CMK (cell line): ENCODE data around the gene PTPN1.
"Not testable (repeated sequence)": the region's sequence is repeated elsewhere in the genome, so short reads cannot be mapped to it uniquely, and the experiment has no call there.

Source experiments
- DNase-seq: peaks from one replicate; pipeline ENCODE4 v3.0.0-alpha.2; 2010; ENCODE audit warnings: low read depth

PTPN1 gene

DNA sequence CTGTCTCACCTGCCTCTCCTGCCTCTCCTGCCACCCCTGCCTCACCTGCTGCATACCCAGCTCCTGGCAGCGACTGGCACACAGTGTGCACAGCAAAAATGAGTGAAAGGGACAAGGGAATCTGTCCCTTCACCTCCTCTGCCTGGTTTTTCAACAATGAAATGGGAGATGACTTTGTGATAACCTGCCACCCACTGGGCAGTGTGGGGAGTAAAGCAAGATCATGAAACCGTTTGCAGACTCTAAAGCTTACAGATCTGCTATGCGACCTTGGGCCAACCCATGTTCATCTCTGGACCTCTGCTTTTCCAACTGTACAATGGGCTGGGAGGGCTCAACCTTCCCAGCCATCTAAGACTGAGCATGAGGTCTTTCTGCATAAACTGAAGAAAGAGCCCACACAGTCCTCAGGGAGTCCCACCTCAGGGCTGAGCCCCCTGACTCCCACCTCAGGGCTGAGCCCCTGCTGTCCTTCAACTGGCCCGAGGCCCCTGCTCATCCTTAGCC, 100.1 kb downstream of the PTPN1 start:
- no peak for DNase-seq

- no peak for DNase-seq
These were observed 101.1 kb downstream of the PTPN1 start for GRCh38 chr20:50611128-50611810.

DNA sequence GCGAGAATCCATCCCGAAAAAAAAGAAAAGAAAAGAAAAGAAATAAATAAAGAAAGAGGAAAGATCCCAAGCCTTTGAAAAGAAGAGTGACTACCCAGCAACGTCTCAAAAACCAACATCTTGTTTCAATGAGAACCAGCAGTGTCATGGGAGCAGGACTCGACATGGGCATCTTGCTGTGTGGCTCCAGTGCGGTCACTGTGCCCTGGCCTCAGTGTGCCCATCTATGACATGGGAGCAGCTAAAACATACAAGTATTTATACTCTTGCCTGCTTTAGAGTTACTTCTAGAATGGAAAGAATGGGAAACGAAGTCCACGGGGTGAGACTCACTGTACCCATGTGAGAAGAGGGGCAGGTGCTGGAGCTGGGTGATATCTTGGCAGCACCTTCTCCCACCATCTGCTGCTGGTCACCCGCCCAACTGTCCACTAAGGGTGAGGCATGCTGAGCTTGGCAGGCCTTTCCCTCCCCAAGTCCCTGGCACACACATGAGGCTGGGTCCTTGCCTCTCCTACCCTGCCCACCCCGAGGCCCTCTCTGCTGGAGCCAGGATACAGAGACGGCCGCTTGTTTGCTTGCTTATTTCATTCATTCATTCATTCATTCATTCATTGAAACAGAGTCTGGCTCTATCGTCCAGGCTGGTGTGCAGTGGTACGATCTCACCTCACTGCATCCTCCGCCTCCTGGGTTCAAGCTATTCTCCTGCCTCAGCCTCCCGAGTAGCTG, 103.4 kb downstream of the PTPN1 start:
- no peak for DNase-seq

GRCh38 chr20:50615407-50615806, 105.2 kb downstream of the PTPN1 start:
- DNase-seq, result no peak

GRCh38 chr20:50617022-50617421, 106.8 kb downstream of the PTPN1 start:
- no peak for DNase-seq

DNA sequence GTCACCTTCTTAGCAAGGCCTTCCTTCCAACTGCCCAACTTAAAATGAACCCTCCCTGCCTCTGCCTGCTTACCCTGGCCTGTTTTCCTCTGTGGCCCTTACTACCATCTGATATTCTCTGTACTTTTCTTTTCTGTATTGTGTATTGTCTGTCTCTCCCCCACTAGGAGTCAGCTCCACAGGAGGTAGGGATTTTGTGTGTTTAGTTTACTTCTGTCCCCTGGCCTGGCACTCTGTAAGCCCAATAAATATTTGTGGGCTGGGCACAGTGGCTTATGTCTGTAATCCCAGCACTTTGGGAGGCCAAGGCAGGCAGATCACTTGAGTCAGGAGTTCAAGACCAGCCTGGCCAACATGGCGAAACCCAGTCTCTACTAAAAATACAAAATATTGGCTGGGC, 108.4 kb downstream of the PTPN1 start:
- DNase-seq, result no peak

DNA sequence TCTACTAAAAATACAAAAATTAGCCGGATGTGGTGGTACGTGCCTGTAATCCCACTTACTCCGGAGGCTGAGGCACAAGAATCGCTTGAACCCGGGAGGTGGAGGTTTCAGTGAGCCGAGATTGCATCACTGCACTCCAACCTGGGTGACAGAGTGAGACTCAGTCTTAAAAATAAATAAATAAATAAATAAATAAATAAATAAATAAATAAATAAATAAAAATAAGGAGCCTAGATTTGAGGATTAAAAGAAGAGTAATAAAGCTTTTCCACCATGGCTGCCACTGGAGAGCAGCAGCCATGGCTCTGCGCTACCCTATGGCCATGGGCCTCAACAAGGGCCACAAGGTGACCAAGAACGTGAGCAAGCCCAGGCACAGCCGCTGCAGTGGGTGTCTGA, 110.3 kb downstream of the PTPN1 start:
- DNase-seq, result not testable (repeated sequence)

GRCh38 chr20:50621068-50621665, 111.0 kb downstream of the PTPN1 start:
- no peak for DNase-seq

GRCh38 chr20:50624351-50625016, 114.3 kb downstream of the PTPN1 start:
- no peak for DNase-seq

DNA sequence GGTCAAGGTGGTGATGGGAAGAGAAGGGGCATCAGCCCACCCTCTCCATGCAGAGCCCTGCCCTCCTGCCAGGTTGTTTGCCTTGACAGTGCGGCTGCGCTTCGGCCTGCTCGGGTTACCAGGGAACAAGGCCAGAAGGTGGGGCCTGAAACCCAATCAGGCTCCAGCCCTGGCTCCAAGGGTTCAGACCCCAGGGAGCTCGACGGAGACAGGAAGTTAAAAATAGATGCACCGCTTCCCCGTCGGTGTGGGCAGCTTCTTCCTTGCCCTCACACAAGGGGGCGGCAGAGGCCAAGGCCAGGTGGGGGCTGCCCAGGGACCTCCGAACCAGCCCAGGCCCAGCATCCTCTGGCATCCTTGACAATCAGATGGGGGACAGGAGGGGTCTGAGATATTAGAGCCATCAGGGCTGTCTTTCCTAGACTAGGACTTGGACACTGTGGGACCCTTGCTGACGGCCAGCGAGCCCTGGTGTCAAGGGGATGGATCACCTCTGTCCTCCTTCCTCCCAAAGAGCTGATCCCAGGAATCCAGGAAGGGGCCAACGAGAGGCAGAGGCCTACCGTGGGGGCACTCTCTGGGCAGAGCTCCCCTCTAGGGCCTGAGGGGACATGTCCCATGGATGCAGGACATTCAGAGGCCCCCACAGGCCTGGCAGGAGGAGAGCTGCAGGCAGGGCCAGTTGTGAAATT, 115.9 kb downstream of the PTPN1 start:
- no peak for DNase-seq

DNA sequence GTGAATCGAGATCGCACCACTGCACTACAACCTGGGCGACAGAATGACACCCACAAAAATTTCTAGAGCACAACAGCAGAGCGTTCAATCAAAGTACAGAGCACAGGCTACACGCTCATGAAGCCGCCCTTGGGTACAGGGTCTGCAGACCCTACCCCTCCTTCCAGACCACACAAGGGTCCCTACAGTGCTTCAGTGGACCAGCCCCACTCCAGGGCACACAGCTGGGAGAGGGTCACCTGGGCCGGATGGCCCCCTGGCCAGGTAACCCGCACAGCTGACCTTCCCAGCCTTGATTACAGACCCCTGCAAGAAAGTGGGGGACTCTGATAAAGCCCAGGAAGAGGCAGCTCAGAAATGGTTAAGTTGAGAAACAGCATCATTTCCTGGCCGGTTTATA, 117.6 kb downstream of the PTPN1 start:
- no peak for DNase-seq

DNA sequence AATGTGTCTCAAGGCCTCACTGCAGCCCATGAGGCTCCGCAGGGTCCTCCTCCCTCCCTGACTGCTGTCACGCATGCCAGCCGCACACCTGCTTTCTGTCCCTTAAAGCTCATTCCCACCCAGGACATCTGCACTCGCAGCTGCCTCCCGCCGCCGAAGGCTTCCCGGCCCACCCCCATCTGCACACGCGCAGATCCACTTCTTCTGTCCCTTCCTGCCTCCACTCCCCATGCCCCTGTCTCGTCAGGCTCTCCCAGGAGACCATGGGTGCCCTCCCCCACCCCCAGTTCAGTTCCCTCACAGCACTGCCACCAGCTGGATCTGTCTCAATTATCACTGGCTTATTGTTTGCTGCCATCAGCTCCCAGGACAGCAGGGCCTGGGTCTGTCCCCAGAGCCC, 118.1 kb downstream of the PTPN1 start:
- no peak for DNase-seq

DNA sequence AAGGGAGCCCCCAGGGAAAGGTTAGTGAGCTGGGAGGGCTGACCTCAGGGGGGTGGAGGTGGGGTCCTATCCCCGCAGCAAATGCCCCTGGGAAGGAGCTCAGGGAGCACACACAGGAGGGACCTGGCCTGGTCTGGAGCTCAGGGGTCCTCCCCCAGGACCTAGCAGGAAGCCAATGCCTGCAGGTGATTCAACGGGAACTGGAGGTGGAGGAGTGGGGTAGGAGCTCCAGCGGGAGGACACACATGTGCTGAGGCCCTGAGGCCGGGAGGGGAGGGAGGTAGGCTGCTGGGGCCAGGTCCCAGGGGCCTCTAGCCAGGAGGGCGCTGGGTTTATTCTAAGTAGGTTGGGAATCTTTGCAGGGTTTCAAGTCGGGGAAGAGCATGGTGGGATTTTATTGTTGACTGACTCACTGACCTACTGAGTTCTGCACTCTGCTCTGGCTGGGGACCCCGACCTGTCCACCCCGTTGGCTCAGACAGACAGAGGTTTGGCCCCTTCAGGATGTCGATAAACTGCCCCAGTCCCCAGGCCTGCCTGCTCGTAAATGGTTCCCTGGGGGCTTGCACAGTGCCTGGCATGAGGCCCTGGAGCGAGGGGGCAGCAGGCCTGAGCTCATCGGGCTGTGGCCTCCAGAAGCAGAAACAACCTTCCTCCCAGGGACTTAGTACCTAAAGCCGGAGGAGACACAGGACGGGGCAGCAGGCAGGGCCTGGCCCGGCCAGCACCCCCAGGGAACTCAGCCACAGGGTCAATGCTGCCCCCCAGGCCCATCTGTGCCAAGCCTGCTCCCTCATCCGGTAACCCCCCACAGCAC, 118.9 kb downstream of the PTPN1 start:
- no peak for DNase-seq

- DNase-seq, result no peak
These were observed 119.5 kb downstream of the PTPN1 start for GRCh38 chr20:50629670-50630045.

DNA sequence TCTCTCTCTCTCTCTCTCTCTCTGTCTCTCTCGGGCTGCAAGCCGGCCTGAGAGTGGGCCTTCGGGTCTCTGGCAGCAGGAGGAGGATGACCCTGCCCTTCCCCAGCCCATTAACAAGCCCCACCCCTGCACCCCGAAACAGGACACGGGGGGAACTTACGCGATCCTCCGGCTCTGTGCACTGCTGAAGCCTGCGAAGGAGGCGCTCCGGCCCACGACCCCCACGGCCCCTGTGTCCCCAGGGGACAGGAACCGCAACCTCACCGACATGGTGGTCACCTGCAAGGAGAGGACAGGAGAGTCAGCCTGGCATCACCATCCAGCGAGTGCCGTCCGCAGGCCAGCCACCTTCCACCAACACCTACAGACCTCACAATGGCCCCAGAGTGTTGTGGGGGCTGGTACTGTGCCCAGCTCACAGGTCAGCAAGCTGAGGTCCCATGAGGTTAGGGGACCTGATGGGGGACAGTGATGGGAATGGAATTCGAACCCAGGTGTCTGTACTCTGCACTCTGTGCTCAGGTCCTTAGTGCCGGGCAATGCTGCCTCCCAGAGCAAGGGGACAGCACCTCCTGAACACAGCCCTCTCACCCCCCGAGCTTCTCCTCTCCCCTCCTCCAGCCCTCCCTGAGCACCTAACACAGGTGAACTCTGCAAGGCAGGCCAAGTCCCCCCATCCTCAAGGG, 120.5 kb downstream of the PTPN1 start:
- no peak for DNase-seq

DNA sequence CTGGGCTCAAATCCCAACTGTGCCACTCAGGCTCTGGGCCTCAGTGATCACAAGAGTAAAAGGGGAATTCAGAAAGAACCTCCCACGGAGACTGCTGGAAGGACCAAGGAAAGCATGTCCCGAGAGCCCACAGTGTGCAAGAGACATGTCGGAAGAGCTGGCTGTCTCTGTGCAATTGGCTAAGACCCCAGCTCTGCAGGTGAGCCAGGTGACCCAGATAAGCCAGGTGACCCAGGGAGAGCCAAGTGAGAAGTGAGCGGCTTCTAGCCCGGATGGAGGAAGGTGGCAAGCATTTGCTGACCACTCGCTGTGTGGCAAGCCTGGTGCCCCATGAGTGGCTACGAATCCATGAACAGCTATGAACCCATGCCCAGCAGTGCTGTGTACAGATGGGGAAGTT, 122.1 kb downstream of the PTPN1 start:
- DNase-seq, result no peak

- no peak for DNase-seq
These were observed 122.5 kb downstream of the PTPN1 start for GRCh38 chr20:50632701-50633100.

- DNase-seq, result no peak
These were observed 123.2 kb downstream of the PTPN1 start for GRCh38 chr20:50633361-50633760.

DNA sequence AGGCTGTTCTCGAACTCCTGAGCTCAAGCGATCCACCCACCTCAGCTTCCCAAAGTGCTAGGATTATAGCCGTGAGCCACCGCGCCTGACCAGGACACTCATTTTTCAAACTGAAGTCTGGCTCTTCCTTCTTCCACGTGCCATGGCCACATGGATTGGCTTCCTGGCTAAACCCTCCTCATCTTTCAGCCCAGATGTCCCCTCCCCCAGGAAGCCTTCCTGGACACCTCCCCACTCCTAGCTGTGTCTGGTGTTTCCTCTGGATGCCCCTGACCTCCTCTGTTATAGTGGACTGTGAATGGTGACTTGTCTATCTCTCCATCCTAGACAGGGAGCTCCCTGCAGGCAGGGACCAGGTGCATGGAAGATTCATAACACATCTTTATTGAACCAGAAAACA, 124.0 kb downstream of the PTPN1 start:
- DNase-seq, result no peak
